ENCODE measurements around the gene GABARAP. TPM values are rescaled to one million over a fixed set of nuclear protein-coding genes. Genes with fewer than 3 reads are reported as not detected.

GABARAP gene
- total RNA-seq, 2 donors from 2014 or later = 264 to 317 TPM

GRCh38 chr17:7223375-7223774 is 18.9 kb downstream of the GABARAP start:
- no peaks in the 10 kb centered on the region for H3K9me3 Mint-ChIP-seq
- no peaks in the 10 kb centered on the region for H3K9me3 ChIP-seq (ENCODE audit: control insufficient read depth, low read length)
- H3K4me3 Mint-ChIP-seq = no peak overlapping the region
- no peaks in the 10 kb centered on the region for H3K27me3 ChIP-seq (ENCODE audit: control insufficient read depth, insufficient read depth, low read length, poor library complexity, severe bottlenecking)
- 97 to 100% methylated on average over 4 of the region's 4 CpGs for WGBS, 2 experiments (ENCODE audit: insufficient coverage in 1 of 2, insufficient read length in 1 of 2)
- no peak overlapping the region for H3K9ac ChIP-seq (ENCODE audit: extremely low read depth, low read length, poor library complexity, severe bottlenecking)
- DNase-seq = no peak
- peaks cover 59% of the 10 kb centered on the region for H3K36me3 Mint-ChIP-seq (ENCODE audit: low read depth)
- H3K4me1 ChIP-seq (ENCODE audit: control insufficient read depth, insufficient read depth, low read length) = peaks cover 12% of the 10 kb centered on the region
- H3K4me3 ChIP-seq (ENCODE audit: low read length) = no peak overlapping the region
- no peak overlapping the region for H3K27ac ChIP-seq (ENCODE audit: low read depth, low read length)
- H3K27ac Mint-ChIP-seq = no peak overlapping the region
- no peak for TF ChIP-seq CTCF (conservative IDR thresholded peaks at IDR 0.05)
- peaks cover 60% of the 10 kb centered on the region for H3K36me3 ChIP-seq (ENCODE audit: control insufficient read depth, insufficient read depth, low read length)
- H3K27me3 Mint-ChIP-seq (ENCODE audit: insufficient read depth) = no peaks in the 10 kb centered on the region
- H3K4me1 Mint-ChIP-seq = peaks cover 21% of the 10 kb centered on the region

- Histone ChIP-seq H3K27ac (ENCODE audit: low read depth, low read length) (no peak overlapping the region), H3K9me3 (ENCODE audit: control insufficient read depth, low read length) (no peaks in the 10 kb centered on the region)
- no peak overlapping the region for H3K4me3 Mint-ChIP-seq
Observed at GRCh38 chr17:7222972-7223292, 19.3 kb downstream of the GABARAP start.

GRCh38 chr17:7222093-7222971 is 19.9 kb downstream of the GABARAP start:
- Mint-ChIP-seq H3K9me3 (no peaks in the 10 kb centered on the region), H3K27me3 (ENCODE audit: insufficient read depth) (no peaks in the 10 kb centered on the region), H3K4me3 (no peak overlapping the region), H3K27ac (no peak overlapping the region), H3K36me3 (ENCODE audit: low read depth) (peaks cover 51% of the 10 kb centered on the region), H3K4me1 (peaks cover 28% of the 10 kb centered on the region)
- Histone ChIP-seq H3K9ac (ENCODE audit: extremely low read depth, low read length, poor library complexity, severe bottlenecking) (no peak overlapping the region), H3K36me3 (ENCODE audit: control insufficient read depth, insufficient read depth, low read length) (peaks cover 51% of the 10 kb centered on the region), H3K9me3 (ENCODE audit: control insufficient read depth, low read length) (no peaks in the 10 kb centered on the region), H3K27me3 (ENCODE audit: control insufficient read depth, insufficient read depth, low read length, poor library complexity, severe bottlenecking) (no peaks in the 10 kb centered on the region), H3K27ac (ENCODE audit: low read depth, low read length) (no peak overlapping the region), H3K4me3 (ENCODE audit: low read length) (no peak overlapping the region), H3K4me1 (ENCODE audit: control insufficient read depth, insufficient read depth, low read length) (peaks cover 19% of the 10 kb centered on the region)
- TF ChIP-seq CTCF (conservative IDR thresholded peaks at IDR 0.05) = no peak
- no peak for DNase-seq
- 93 to 95% methylated on average over 12 to 15 of the region's 15 CpGs for WGBS, 2 experiments (ENCODE audit: insufficient coverage in 1 of 2, insufficient read length in 1 of 2)

More at GRCh38 chr17:7222972-7223292, 19.3 kb downstream of the GABARAP start:
- Histone ChIP-seq H3K4me3 (ENCODE audit: low read length) (no peak overlapping the region), H3K9ac (ENCODE audit: extremely low read depth, low read length, poor library complexity, severe bottlenecking) (no peak overlapping the region), H3K36me3 (ENCODE audit: control insufficient read depth, insufficient read depth, low read length) (peaks cover 56% of the 10 kb centered on the region), H3K27me3 (ENCODE audit: control insufficient read depth, insufficient read depth, low read length, poor library complexity, severe bottlenecking) (no peaks in the 10 kb centered on the region), H3K4me1 (ENCODE audit: control insufficient read depth, insufficient read depth, low read length) (peaks cover 17% of the 10 kb centered on the region)
- no peaks in the 10 kb centered on the region for H3K27me3 Mint-ChIP-seq (ENCODE audit: insufficient read depth)
- 77 to 92% methylated on average over 6 to 7 of the region's 7 CpGs for WGBS, 2 experiments (ENCODE audit: insufficient coverage in 1 of 2, insufficient read length in 1 of 2)
- peaks cover 55% of the 10 kb centered on the region for H3K36me3 Mint-ChIP-seq (ENCODE audit: low read depth)
- H3K27ac Mint-ChIP-seq = no peak overlapping the region
- TF ChIP-seq CTCF (conservative IDR thresholded peaks at IDR 0.05) = no peak
- H3K9me3 Mint-ChIP-seq = no peaks in the 10 kb centered on the region
- DNase-seq = no peak
- peaks cover 25% of the 10 kb centered on the region for H3K4me1 Mint-ChIP-seq

Measured in endodermal cell (in vitro differentiated cells).